ENCODE measurements around the gene SKAP2. TPM values are rescaled to one million over a fixed set of nuclear protein-coding genes. Genes with fewer than 3 reads are reported as not detected.

Gene SKAP2
- total RNA-seq, 1 experiment from 2014 or later = 66.8 TPM

DNA sequence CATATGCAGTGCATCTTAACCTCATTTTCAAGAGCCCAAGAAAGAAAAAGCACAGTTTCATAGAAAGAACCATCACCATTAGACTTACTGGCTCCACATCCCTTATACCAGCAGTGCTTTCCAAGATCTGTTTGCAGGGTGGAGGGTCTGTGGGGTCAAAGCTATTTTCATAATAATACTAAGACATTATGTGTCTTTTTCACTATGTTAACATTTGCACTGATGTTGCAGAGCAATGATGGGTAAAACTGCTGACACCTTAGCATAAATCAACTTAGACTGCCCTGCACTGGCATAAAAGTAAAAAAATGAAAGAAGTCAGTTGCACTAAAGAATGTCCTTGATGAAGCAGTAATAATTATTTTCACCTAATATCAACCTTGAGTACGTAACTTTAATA, 166.2 kb downstream of the SKAP2 start:
- Histone ChIP-seq H3K4me3 (ENCODE audit: low read depth in 2 of 2, low read length in 2 of 2) (no peak overlapping the region), H3K27ac (ENCODE audit: low read length) (no peak overlapping the region), H3K9me3 (ENCODE audit: control insufficient read depth, insufficient read depth, low read depth, low read length) (no peaks in the 10 kb centered on the region), H3K4me1 (ENCODE audit: control insufficient read depth, insufficient read depth, low read length) (no peaks in the 10 kb centered on the region), H3K27me3 (ENCODE audit: control insufficient read depth, insufficient read depth, low read length) (no peaks in the 10 kb centered on the region), H3K36me3 (ENCODE audit: control insufficient read depth, insufficient read depth, low read length) (no peaks in the 10 kb centered on the region)
- TF ChIP-seq TCF7L2 (IDR thresholded peaks at IDR 0.05; ENCODE audit: low read depth, low read length) (no peak), CTCF (IDR thresholded peaks at IDR 0.05) (no peak), POLR2AphosphoS5 (IDR thresholded peaks at IDR 0.05; ENCODE audit: low read depth, low read length) (no peak), REST (IDR thresholded peaks at IDR 0.05; ENCODE audit: insufficient read depth in 1 of 2, low read depth in 2 of 2, low read length in 1 of 2) (no peak), SIN3A (IDR thresholded peaks at IDR 0.05; ENCODE audit: borderline replicate concordance, insufficient read depth, low read depth, low read length) (no peak)
- CTCF ChIA-PET = no interaction called here
- POLR2A ChIA-PET = no interaction called here
- no peak for DNase-seq (ENCODE audit: low read depth, low spot score)
- no peak for ATAC-seq
- no TSS peak for BruUV-seq (replicated peaks)
- intact Hi-C loops (cut with micrococcal nuclease; ENCODE audit: unreplicated experiment) (no loop called here), in situ Hi-C loops (cut with HindIII; ENCODE audit: low pct_unique_long_range_greater_than_20kb, low sequenced_read_pairs) (no loop called here)

GRCh38 chr7:26696978-26697377, 167.4 kb downstream of the SKAP2 start:
- DNase-seq (ENCODE audit: low read depth, low spot score) (no peak), ATAC-seq (no peak)
- POLR2A ChIA-PET = no interaction called here
- in situ Hi-C loops (cut with HindIII; ENCODE audit: low pct_unique_long_range_greater_than_20kb, low sequenced_read_pairs) (no loop called here), intact Hi-C loops (cut with micrococcal nuclease; ENCODE audit: unreplicated experiment) (no loop called here)
- no TSS peak for BruUV-seq (replicated peaks)
- Histone ChIP-seq H3K4me3 (ENCODE audit: low read depth in 2 of 2, low read length in 2 of 2) (no peak overlapping the region), H3K4me1 (ENCODE audit: control insufficient read depth, insufficient read depth, low read length) (no peaks in the 10 kb centered on the region), H3K27ac (ENCODE audit: low read length) (no peak overlapping the region), H3K9me3 (ENCODE audit: control insufficient read depth, insufficient read depth, low read depth, low read length) (no peaks in the 10 kb centered on the region), H3K36me3 (ENCODE audit: control insufficient read depth, insufficient read depth, low read length) (no peaks in the 10 kb centered on the region), H3K27me3 (ENCODE audit: control insufficient read depth, insufficient read depth, low read length) (no peaks in the 10 kb centered on the region)
- TF ChIP-seq SIN3A (IDR thresholded peaks at IDR 0.05; ENCODE audit: borderline replicate concordance, insufficient read depth, low read depth, low read length) = no peak
- no peak for TF ChIP-seq POLR2AphosphoS5 (IDR thresholded peaks at IDR 0.05; ENCODE audit: low read depth, low read length)
- no peak for TF ChIP-seq REST (IDR thresholded peaks at IDR 0.05; ENCODE audit: insufficient read depth in 1 of 2, low read depth in 2 of 2, low read length in 1 of 2)
- TF ChIP-seq TCF7L2 (IDR thresholded peaks at IDR 0.05; ENCODE audit: low read depth, low read length) = no peak
- TF ChIP-seq CTCF (IDR thresholded peaks at IDR 0.05) = no peak
- CTCF ChIA-PET = no interaction called here

Data from Panc1 (cell line).